T follicular helper cell (primary cell): Measurements from ENCODE around the gene RFTN1.

Experiments used
- DNase-seq: peaks from one replicate; pipeline ENCODE4 v3.0.0-alpha.2; 2020; ENCODE audit warnings: low read depth

The RFTN1 gene

DNA sequence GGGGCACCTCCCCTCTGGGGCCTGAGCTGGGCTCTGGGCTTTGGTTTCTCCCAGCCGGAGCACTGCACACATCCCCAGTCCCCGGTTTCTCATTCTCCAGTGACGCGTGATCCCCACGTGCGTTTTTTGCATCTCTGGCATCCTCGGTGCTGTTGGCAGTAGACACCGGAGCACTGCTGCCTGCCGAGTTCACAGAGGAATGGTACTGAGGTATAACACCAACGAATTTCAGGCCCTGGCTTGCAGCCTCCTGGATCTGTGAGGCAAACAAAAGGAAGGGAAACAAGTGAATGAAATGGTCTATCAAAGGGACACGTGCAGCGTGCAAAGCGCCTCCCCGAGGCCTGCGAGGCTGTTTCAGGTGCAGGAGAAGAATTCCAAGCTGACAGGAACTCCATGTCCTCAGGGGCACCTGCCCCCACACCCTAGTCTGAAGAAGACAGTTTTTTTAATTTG is 135.6 kb downstream of the RFTN1 start:
- DNase-seq = no peak

DNA sequence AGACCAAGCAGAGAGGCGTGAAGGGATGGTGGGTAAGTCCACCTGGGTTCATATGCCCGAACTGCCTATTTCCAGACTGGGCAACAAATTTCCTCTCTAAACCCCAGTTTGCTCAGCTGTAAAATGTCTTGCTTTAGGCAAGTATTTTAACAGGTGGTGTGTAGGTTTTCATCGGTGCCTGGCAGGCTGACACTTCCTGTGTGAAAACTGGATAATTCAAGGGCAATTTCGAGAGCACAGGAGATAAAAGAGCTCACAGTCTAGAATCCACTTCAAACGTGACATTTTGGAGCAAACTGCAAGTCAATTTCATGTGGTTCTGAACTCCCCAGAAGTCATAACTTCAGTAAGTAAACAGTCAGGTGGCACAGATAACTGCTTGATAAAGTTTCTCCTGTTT is 136.3 kb downstream of the RFTN1 start:
- DNase-seq = peak; percentile 7

DNA sequence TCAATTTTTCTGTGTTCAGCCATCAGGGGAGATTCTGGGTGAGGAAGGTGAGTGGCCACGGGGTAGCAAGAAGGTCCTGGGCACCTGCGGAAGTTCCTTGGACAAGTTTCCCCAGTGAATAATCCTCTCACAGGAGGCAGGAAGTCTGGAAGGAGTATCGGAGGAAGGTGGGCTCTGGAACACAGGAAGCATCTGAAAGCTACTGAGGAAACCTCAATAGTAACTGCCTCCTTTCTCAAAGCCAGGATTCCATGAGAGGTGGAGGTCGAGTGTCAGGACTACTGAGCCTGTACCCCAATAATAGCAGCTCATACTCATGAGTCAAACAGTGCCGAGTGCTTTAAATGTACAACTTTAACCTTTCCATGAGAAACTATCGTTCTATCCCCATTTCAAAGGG is 137.6 kb downstream of the RFTN1 start:
- DNase-seq = no peak

DNA sequence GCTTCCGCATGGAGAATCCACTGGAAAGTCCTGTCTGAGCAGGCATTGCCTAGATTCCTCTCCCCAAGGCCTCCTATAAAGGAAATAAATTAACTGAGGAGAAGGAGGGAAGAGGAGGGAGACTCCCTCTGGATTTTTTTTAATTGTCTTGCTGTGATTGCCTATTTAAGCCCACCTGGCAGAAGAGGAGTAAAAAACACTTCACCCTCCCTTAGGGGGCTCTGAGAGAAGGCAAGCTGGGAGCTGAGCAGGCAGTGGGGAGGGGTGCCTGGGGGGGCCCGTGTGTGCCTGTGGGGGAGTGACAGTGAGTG is 138.6 kb downstream of the RFTN1 start:
- no peak for DNase-seq

DNA sequence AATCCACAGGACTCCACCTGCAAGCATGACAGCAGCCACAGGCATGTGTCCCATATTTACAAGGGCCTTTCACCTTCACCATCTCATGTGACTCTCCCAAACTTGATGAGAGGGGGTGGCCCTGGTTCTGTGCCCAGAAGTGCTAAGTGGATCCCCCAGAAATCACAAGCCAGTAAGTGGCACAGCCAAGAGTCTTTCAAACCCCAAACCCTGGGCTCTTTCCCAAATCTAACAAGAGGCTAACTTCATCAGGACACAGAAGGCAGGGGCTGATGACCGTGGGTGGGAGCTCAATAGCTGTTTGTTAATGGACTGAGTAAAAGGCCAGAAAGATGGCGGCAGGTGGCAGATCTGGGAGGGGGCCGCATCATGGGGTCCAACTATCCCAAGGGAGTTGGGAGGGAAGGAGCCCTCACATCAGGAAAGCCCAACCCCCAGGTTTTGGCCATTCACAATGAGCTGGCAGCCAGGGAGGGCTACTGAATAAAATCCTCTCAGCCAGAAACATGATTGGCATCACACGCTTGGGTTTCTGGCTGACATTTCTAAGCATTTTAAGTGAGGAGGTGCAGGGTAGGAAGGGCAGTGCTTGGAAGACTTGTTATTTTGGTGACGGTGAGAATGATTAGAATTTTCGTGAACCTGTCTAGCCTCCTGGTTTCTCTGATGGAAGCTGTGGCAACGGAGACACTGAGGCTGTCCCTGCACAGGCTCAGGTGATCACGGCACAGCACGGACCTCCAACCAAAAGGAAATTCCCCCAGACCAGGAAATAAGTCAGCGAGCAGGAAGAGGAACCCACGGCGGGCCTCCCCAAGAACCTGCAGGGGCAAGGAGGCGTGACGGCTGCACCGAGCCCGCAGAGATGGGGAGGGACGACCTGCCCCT is 139.2 kb downstream of the RFTN1 start:
- DNase-seq = no peak

DNA sequence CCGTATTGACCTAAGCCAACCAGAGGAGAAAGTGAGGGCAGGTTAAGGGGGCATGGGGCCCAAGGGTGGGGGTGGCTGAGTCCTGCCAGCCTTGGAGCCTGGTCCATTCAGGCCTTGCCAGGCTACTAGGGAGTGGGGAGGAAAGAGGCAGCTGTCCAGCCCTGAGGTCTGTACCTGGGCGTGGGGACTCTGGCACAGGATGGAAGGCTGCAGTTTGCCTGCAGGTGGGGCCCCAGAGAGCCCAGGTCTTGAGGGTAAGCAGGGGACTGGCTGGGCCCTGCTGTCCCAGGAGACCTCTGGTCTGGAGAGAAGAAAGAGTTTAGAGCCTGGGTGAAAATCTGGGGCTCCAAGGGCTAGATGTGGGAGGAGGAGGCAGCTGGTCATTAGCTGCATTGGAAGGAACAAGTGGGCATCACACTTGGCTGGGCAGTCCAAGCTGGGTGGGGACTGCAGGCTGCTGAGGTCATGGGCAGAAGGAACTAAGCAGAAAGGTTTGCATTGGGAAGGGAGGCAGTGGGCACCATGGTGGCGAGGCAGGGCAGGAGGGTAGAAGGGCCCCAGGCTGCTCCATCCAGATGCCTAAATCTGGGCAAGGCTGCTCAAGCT is 140.1 kb downstream of the RFTN1 start:
- DNase-seq = no peak

DNA sequence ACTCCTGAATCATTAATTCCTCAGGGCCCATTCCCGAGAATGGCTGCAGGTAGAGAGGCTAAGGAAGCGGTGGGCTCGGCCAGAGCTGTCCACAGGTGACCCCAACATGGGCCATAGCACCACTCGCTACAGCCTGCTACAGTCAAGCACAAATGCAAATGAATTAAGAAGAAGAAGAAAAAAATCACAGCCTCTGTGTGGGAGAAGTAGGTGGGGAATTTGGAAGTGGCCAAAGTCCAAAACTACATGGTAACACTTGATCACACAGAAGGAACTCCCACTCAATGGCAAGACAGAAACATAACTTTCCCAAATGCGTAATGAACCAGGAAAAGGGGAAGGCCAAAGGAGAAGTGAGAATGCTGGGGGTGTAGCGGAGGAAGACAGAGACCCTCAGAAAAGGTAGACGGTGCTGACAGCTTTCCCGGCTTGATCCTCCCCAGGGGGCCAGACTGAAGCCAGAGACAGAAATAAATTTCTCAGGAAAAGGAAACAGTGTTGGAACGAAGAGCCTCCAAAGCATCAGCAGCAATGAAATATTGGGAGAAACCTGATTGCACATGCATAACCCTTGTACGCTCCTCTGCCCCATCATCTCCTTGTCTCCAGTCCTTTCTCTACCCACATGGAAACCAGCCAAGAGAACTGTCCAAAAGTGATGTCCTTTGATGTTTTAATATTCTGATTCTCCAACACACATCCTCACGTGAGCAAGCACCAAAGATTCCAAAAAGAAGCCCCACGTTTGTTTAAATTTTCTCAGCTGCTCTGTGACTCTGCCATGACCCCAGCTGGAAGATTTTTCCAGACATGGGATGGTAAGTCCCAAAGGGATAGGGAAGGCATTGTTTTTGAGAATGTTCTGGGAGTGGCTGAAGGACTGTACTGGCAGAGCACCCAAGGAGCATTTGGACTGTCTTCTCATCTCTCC is 140.9 kb downstream of the RFTN1 start:
- DNase-seq = no peak

DNA sequence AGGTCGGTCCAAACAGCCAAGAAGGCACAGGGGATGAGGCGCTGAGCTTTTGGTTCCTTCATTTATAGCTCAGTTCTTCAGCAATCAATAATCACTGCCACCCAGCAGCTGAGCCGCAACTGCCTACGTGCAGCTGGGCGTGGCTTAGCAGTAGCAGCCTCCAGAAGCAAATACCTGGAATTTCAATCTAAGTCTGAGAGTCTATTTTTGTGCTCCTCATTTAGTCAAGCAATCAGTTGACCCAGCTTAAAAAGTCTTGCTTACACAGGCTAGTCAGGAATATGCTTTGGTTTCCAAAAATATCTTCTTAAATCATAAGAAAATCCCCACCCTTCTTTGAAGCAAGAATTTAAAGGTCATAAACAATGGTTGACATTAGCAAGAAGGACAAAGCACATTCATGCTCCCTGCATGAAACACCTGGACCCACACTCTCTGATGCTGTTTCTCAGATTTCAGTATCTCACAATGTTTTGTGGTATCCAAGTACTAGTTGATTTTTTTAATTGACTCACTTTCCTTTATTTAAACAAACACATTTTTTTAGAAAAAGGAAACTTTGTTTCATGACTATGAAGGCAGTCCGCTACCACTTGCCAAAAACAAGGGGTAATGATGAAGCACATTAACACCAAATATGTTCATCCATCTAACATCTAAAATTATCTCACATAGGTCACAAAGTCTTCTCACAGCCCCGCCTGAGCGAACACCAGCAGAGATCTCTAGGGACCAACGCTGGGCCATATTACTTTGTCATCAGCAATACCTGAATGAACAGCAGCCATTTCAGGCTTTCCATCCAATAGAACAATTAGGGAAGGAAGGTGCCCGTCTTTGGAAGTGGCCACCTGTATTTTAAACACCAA is 142.4 kb downstream of the RFTN1 start:
- DNase-seq = no peak

DNA sequence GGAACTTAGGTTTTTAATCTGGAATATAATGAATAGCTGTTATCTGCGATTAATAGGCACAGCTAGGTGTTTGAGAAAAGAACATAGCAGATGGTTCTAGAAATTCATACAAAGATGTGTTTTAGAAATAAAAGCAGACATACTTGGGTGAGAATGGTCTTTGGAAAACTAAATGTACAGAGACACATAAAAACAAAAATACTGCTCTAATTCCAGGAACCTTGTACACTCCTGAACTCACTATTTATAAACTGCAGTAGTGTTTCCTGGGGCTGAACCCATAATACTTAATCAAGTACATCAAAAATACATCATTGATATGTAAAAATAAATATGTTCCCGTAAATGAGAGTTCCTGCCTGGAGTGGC is 143.0 kb downstream of the RFTN1 start:
- no peak for DNase-seq

DNA sequence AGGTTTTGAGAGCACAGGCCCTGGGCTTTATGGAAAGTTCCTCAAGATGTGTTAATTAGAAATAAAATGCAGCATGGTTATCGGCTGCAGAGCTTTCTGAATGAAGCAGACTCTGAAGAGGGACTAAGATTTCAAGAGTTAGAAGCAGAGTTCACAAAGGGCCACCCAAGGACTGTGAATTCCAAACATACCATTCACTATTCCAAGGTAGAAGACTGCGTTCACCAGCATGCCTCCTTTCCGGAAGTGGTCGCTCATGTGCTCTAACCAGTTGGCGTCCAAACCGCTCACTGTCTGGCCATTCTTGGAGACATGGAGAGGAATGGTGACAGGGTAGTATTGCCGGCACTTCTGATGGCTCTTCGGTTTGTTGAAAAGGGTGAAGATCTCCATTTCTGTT is 143.6 kb downstream of the RFTN1 start:
- DNase-seq = no peak

DNA sequence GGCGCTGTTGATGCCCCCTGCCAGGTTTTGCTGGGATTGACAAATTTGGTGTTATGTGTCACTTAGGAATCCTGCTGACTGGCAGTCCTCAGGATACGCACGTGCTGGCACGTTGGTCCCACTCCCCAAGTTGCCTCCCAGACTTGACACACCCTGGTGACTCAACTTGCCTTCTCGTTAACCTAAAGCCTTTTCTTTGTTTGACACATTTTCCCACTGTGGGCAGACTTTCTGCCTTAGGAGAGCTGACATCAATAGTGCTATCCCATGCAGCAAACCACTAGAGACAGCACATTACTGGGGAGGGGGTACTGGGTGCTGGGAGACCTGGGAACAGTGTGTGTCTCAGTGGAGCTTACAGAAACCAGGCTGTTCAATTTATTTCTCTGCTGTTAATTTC is 144.2 kb downstream of the RFTN1 start:
- DNase-seq = no peak

DNA sequence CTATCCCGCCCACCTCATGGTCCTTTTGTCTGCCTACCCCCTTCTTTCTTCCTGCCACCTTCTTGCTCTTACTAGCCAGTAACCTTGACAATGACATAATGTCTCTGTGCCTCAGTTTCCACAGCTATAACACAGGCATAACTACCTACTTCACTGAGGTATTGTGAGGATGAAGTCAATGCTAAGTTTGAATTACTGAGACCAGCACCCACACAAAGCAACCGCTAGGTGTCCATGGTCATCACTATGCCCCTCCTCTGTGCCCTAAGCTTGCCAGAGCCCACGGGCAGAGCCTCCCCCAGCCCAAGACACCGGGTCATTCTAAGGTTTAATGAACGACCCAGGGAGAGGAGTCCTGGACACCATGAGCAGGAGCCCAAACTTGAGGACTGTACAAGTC is 146.9 kb downstream of the RFTN1 start:
- DNase-seq = no peak

DNA sequence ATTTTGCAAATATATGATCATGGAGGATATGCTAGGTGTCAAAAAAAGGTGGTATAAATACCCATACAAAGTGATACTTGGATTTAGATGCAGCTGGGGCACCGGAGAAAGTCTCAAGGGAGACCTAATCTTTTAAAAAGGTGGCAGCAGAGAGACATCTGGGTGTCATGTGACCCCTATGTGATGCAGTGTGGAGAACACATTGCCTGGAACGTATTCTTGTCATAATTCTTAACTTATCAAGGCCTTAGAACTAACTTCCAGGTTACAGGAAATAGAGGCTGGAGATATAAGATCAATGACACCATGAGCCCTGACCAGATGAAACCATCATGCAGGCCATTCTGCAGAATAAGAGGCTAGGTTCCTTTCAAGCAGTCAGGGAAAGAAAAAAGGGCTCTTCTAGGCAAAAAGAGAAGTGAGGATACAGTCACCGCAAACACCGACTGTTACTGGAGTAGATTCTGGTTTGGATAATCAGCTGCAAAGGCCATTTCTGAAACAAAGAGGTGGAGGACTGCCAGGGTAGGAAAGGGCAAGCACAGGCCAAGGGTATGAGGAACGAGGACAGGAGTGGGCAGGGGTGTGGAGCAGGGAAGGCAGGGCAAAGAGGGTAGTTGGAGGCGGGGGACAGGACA is 147.9 kb downstream of the RFTN1 start:
- no peak for DNase-seq

DNA sequence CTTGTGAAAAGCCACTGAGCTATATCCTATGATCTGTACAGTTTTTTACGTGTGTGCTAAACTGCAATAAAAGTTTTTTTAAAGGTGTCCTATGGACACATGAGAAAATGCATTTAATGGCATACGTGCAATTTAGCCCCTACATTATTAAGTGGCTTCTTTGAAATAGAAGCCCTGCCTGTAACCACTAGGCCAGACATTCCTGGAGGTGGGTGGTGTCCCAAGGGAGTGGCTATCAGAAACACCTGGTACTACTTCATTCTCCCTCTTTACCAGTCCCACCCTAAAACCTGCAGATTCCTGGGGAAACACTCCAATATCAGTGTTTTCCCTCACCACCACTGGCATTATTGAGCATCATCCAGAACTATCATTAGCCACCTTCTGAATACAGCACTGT is 148.5 kb downstream of the RFTN1 start:
- DNase-seq = no peak

DNA sequence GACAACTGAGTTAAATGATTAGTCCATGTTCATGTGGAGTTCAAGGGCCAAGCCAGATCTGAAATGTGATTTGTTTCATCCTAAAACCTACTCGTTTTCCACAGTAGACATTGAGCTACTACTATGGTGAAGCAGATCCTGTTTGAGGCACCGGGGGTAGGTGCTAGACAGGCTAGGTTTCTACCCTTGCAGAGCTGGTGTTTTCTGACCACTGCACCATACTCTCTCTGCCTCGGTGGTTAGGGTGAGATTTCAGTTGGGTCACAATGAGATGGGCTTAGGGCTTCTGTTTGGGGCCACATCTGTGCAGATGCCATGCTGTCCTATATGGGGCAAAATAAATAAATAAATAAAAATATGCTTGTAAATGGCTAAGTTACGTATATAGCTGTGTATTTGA is 149.2 kb downstream of the RFTN1 start:
- DNase-seq = no peak

DNA sequence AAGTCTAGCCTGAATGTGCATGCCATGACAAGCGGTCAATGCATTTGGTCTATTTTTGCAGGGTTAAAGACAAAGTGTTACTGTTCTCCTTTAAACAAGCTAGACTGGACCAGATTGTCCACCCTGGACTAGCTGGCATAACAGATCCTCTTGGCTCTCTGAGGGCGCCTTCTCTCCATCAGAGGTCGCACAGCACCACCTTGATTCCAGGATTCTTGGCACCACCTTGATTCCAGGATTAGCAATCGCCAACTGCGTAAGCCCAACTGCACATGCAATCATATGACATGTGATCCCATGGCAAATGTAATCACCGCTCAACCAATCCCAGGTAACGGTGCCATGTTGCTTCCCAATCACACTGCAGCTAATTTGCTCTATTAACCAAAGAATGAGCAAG is 149.9 kb downstream of the RFTN1 start:
- DNase-seq = no peak

DNA sequence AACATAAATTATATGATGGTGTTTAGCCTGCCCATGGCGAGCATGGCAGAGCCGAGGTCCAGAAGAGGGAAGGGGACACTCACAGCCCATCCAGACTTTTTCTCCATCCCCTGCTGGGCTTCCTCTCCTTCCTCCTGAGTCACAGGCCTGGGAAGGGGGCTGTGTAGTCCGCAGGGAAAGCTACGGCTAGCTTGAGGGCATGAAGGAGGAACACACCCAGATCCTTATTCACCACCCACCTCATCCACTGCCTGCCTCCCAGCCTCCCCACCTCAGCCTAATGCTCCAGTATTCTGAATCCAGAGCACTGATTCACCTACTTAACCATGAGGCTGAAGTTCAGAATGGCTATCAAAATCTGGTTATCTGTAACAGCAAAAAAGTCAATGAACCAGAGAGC is 150.7 kb downstream of the RFTN1 start:
- no peak for DNase-seq

DNA sequence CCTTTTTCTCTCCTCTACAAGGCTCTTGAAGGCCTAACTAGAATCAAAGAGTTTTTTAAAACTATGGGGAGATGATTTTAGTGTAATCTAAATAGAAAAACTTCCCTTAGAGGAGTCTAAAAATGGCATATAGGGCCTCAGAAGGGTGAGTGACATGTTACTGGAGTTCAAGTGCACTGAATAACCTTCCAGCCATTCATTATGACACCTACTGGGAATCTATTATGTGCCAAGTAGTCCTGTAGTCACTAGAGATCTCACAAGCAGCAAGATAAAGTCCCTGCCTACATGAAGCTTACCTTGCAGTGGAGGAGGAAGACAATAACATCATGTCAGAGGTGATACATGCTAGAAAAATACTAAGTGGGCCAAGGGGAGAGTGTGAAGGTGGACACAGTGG is 152.4 kb downstream of the RFTN1 start:
- no peak for DNase-seq

DNA sequence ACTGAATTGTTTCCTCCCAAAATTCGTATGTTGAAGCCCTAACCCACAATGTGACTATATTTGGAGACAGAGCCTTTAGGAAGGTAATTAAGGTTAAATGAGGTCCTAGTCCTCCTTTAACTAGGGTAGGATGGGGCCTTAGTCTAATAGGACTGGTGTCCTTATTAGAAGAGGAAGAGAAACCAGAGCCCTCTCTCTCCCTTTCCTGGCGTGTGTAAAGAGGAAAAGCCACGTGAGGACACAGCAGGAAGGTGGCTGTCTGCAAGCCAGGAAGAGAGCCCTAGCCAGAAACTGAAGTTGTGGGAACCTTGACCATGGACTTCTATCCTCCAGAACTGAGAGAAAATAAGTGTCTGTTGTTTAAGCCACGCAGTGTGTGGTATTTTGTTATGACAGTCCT is 154.2 kb downstream of the RFTN1 start:
- no peak for DNase-seq

DNA sequence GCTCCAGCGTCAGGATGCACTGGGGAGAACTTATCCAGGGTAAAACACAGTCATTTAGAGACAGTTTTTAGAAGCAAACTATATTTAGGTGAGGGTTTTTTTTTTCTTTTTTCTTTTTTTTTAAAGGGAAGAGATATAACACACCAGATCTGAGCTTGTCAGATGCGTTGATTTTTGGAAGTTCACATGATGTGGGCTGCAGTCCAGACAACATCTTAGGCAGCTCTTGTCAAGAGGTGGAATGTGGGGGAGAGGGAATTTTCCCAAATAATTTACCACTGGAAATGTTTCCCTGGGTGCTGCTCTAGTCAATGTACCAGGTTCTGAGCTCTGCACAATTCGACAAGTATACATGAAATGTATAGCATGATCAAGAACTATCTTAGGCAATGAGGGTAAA is 155.2 kb downstream of the RFTN1 start:
- DNase-seq = no peak
